ENCODE data around the gene DIS3L2. TPM values are rescaled to one million over a fixed set of nuclear protein-coding genes. Genes with fewer than 3 reads are reported as not detected.

DIS3L2 gene
- total and polyA plus RNA-seq, 2 of the 8 experiments (the other 6 are each of a cell fraction or from before 2014, with no cell fraction given): 11.5 to 21.6 TPM

GRCh38 chr2:232228971-232229894 is 267.7 kb downstream of the DIS3L2 start:
- Histone ChIP-seq H3K4me1 (replicated peaks in 1 of 4; ENCODE audit: control insufficient read depth in 3 of 4, insufficient read depth in 4 of 4, low read length in 3 of 4) (peaks cover 5 to 13% (median 8%) of the 10 kb centered on the region in 4 experiments), H2BK5ac (ENCODE audit: low read depth, low read length) (no peak overlapping the region), H2BK120ac (replicated peaks; ENCODE audit: low read depth, low read length) (no peak overlapping the region), H4K20me1 (replicated peaks in 1 of 2; ENCODE audit: control insufficient read depth in 1 of 2, insufficient read depth in 2 of 2, low read length in 2 of 2) (no peaks in the 10 kb centered on the region), H2BK15ac (ENCODE audit: low read length) (no peak overlapping the region), H3K4ac (replicated peaks; ENCODE audit: insufficient read length, low read depth, low read length) (no peak overlapping the region), H3K18ac (ENCODE audit: extremely low read depth, low read length) (no peak overlapping the region), H3K4me2 (ENCODE audit: insufficient read depth in 1 of 2, low read depth in 2 of 2, low read length in 2 of 2) (no peak overlapping the region), H4K8ac (ENCODE audit: extremely low read depth, insufficient read depth, low read length) (no peak overlapping the region), H3K79me2 (ENCODE audit: control insufficient read depth in 1 of 2, insufficient read depth in 2 of 2, low read length in 2 of 2) (no peaks in the 10 kb centered on the region), H3K9me3 (ENCODE audit: insufficient read depth in 2 of 2, low read depth in 1 of 2, low read length in 1 of 2) (no peaks in the 10 kb centered on the region), H3K27me3 (replicated peaks in 1 of 4; ENCODE audit: control insufficient read depth in 3 of 4, extremely low read depth in 1 of 4, insufficient read depth in 3 of 4, low read length in 3 of 4) (no peaks in the 10 kb centered on the region), H3K79me1 (ENCODE audit: low read depth, low read length) (no peaks in the 10 kb centered on the region), H2BK20ac (ENCODE audit: low read length) (no peak overlapping the region), H2BK12ac (ENCODE audit: low read depth, low read length) (no peak overlapping the region), H3K9ac (replicated peaks in 1 of 4; ENCODE audit: extremely low read depth in 1 of 4, low read depth in 3 of 4, low read length in 3 of 4) (no peak overlapping the region), H3K23ac (ENCODE audit: insufficient read length) (no peak overlapping the region), H4K91ac (replicated peaks; ENCODE audit: insufficient read length, low read length) (no peak overlapping the region), H3K36me3 (ENCODE audit: control insufficient read depth in 2 of 4, insufficient read depth in 4 of 4, low read length in 3 of 4) (no peaks in the 10 kb centered on the region), H3K56ac (replicated peaks; ENCODE audit: insufficient read length, low read depth, low read length) (no peak overlapping the region), H3K4me3 (ENCODE audit: extremely low read depth in 1 of 4, insufficient read depth in 2 of 4, low read depth in 3 of 4, low read length in 4 of 4) (no peak overlapping the region), H2AFZ (ENCODE audit: low read length) (no peak overlapping the region), H3K14ac (ENCODE audit: insufficient read length) (no peak overlapping the region), H3K27ac (ENCODE audit: low read depth, low read length) (no peak overlapping the region), H4K5ac (ENCODE audit: insufficient read length, low read depth, low read length) (no peak overlapping the region), H3K23me2 (ENCODE audit: low read depth, low read length) (no peaks in the 10 kb centered on the region), H2AK5ac (ENCODE audit: low read depth, low read length) (no peak overlapping the region)
- ChIA-PET CTCF (ENCODE audit: partially characterized antibody) (interaction anchor here (0.5 to 4.1 kb wide), 41 partner anchors 9 to 583 kb away, joined by 3 to 26 read pairs (median 5); partner anchors contain the start of gene NPPC), POLR2A (ENCODE audit: partially characterized antibody) (no interaction called here)
- DNase-seq (ENCODE audit: low read depth in 1 of 2, low spot score in 2 of 2) (peak in 1 of 2 experiments; percentile 10), FAIRE-seq (no peak)
- TF ChIP-seq SIRT6 (IDR thresholded peaks at IDR 0.05; ENCODE audit: low read length) (no peak), EP300 (IDR thresholded peaks at IDR 0.05; ENCODE audit: borderline replicate concordance in 1 of 2, low read depth in 2 of 2, low read length in 2 of 2) (no peak)
- WGBS, 2 experiments (ENCODE audit: extremely low coverage in 1 of 2, insufficient coverage in 1 of 2, insufficient read length in 1 of 2, insufficient replicate concordance in 2 of 2, low coverage in 1 of 2, low lambda C conversion rate in 2 of 2, missing lambda C conversion rate in 1 of 2): 82% methylated on average over 7 of the region's 7 CpGs; no CpG with 5 or more reads in 1 of the 2 experiments

Measured in H1 (cell line).